HG03135 (cell line): ENCODE data around the gene SRPX2.

Experiments
- ATAC-seq: cut with Tn5 transposase; IDR thresholded peaks from one replicate; pipeline ENCODE4 v1.9.1; 2021; ENCODE audit warnings: mild to moderate bottlenecking, moderate library complexity; ENCODE audit not compliant: unreplicated experiment

SRPX2 gene

DNA sequence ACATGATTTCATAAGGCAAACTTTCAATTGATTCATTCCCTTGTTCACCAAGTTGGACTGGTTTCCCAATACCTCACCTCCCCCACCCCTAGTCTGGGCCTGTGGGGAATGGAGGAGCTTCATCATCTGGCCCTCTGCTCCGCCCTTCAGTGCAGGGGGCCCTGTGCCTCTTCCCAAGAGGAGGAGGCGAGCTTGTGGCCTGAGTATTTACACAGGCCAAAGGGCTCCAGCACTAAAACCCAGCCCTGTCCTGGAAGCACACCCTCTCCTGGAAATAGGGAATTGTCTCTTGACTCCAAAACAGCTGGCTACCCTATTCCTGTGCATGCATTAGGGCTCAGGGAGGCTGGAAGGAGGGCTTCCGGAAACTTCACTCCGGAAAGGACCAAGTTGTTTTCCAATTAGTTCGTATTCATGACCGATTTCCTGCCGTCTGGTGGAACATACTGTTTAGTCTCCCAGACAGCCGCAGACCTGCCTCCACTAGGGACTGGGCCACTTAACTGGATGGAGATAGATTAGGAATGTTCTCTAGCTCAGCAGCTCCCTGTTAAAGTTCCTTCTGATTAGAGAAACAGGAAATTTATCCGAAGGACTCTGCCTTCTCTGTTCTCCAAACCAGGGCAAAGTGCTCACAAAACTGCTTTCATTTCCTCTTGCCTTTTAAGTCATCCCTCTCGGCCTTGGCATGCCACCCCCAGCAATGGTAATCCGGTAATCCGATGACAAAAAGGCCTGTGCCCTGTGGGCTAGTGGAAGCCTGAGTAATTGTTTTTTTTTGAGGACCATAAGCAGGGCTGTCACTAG, 5.8 kb downstream of the SRPX2 start:
- ATAC-seq: no peak

DNA sequence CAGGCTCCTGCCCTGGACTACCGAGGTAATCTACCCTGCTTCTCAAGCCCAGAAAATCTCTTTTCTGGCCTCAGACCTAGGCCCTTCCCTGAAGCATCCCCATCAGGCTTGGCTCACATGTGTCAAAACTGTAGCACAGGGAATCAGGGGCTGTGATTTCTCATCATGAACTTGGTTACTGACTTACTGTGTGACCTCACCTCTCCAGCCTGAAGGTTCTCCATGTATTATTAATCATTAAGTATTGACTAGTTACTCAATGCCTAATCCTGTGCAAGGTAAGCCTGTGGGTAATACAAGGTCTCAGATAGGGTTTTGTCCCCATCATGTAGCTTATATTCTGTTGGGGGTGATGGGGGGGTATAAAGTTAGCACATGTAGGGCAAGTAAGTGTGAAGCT, 6.8 kb downstream of the SRPX2 start:
- ATAC-seq: peak; percentile 55

DNA sequence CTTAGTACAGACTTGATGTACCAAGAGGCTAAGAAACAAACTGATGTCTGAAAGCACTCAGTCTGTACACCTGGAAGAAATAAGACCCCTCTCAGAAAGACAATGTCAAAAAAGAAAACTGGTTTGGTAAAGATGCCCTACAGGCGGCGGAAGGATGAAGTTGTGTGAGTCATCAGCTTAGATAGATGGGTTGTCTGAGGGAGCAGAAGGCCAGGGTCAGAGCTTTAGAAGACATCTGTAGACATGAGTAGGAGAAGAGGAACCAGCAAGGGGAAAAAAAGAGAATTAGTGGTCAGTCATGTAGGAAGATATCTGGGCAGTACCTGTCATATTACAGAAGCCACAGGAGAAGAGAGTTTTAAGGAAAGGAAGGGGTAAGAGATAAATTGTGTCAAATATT, 8.3 kb downstream of the SRPX2 start:
- ATAC-seq: no peak

DNA sequence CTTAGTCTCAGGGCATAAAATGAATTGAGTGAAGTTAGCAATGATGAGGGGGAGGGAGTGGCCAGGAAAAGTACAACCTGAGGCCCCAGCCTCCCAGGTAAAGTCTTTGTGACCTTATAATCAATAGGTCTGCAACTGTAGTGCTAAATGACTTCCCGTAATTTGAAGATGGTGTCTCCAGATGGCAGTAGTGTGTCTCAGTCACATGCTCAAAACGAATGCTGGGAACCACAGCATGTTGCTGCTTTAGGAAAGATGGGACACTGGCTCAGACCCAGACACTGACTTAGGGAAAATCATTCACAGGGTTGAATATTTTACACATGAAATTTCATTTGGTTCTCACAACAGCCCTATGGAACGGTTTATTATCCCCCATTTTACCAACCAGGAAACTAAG, 10.3 kb downstream of the SRPX2 start:
- ATAC-seq: no peak

DNA sequence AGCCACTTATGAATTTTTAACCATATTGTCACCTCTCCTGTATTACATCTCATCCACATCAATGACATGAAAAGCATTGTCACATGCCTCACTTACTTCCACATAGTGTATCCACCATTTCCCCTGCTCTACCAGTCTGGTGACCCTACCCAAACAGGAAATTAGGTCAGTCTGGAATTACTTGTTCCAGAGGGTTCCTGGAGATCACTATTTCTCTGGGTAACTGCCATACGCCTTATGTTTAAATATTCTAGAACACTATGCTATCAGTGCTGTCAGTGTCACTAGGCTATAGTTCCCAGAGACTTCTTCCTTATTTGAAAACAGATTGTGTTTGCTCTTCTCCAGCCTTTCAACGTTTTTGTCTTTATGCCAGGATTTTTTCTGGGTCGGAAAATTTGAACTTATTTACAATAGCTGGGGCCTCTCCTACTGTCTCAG, 15.0 kb downstream of the SRPX2 start:
- no peak for ATAC-seq

DNA sequence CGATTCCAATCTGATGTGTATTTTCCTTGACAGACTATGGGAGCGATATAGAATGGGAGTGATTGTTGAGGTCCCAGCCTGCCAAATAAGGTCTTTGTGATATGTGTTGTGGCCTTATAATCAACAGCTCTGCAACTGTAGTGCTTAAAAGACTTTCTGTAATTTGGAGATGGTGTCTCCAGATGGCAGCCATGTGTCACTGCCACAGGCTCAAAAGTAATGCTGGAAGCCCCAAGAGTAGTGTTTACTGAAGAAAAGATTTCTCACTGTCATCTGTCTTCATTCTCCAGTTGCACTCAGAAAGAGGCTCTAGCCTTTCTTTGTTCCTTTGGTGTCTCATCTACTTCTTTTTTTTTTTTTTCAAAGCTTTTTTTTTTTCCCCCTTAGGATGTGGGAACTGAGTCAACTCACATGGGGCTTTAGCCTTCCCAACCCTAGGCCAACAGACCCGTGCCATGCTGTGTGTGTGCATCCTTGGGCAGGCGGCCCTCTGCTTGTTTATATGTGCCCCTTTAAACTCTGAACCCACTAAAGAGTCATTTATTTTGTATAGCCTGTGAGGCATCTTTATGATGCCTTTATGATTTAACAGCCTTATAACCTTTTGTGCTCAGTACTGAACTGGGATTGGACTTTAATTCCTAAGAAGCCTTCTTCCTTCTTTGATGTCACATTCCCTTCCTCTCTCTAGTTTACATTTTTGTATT, 15.6 kb downstream of the SRPX2 start:
- no peak for ATAC-seq

DNA sequence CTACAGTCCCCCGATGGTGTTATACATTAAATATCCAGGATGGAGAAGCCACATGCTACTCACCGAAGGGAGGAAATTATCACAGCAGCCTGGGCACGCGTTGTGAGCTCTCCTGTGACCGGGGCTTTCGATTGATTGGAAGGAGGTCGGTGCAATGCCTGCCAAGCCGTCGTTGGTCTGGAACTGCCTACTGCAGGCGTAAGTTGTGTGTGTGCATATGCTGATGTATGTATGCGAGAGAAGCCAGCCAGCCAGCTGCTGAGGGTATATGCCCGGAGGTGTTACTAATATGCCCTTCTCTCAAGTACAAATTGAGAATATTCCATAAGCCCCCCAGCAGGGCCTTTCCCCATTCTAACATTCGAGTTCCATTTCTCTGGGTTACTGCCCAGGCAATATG, 18.2 kb downstream of the SRPX2 start:
- ATAC-seq: no peak

DNA sequence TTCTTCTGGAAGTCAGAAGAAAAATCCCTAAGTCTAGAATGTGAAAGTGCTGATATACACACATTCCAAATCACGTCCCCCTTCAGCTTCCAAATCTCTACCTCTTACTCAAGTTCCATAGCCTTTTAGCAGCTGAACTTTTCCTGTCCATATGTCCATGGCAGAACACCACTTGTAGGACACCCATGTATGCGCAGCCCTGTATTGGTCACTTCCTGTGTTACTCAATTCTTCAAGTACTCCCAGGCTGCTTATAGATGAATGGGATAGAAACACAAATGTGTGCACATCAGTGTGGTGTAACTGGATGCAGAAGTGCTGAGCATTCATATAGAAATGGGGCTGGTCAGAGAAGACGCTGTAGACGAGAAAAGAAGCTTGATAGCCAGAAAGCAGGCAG, 18.8 kb downstream of the SRPX2 start:
- no peak for ATAC-seq

DNA sequence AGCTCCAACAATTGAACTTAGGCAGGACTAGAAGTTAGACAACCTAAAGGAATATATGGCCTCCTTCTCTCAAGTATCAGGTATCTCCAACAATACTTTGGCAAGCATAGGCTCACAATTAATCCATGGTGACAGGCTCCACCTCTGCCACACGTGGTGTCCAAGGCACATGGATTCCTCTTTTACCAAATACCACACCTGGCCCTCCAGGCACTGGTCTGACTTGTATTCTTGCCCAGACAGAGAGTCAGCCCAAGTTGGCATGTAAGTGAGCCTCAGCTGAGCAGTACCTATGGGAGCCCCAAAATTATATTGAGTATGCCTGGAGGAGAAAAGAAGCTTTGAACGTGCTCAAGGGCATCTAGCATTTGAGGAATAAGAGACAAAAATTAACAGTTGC, 19.6 kb downstream of the SRPX2 start:
- ATAC-seq: no peak

DNA sequence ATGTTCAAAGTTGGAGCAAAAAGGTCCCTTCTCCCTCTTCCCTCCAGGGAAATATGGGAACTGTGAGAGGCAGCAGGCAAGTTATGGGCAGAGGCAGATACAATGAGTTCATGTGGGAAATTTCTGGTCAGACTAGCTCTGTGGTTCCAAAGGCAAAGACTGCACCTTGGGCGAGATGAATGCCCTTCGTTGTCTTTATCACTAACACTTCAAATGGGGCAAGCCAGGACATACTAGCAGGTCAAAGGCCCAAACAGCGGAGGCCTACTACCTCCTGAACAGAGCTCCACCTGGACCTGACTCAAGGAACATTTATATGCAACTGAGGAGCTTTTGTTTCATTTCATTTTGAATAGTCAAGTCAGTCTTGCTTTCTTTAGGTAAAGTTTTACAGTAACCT, 29.0 kb downstream of the SRPX2 start:
- no peak for ATAC-seq

DNA sequence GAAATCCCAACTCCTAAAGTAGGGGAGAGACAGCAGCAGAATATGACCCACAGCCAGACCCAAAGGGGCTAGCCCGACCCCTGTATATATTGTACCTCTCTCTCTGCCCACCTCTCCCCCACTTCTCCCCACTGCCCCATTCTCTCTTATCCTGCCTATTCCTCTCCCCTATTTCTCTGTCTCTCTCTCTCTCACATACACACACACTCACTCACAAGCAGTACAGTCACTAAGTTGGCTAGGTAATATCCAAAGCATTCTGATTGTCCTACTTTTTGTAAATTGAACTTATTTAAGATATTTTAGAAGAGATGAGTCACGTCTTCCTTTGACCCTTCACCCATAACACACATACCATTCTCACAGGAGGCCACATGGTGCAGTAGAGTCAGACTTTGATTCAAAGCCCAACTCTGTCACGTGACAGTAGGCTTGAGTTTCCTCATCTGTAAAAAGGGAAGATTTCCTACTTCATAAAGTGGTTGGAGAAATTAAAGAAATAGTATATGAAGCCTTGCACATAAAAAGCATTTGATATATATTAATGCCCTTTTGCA, 29.5 kb downstream of the SRPX2 start:
- no peak for ATAC-seq

DNA sequence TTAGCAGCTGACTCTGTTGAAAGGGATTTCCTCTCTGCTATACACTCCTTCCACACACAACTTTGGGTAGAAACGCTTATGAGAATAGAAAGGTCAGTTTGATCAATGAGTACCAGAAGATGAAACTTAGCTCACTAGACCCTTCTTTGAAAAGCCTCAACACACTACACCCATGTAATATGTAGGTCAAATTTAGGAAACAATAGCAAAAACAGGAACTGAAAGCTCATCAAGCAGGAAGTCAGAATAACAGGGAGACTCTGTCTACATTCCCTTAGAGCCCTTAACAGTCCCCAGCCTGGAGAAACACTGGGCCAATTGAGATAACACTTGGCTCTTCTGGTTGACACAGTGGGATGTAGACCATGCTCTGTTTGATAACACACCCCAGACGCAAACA, 30.7 kb downstream of the SRPX2 start:
- ATAC-seq: peak; percentile 57

DNA sequence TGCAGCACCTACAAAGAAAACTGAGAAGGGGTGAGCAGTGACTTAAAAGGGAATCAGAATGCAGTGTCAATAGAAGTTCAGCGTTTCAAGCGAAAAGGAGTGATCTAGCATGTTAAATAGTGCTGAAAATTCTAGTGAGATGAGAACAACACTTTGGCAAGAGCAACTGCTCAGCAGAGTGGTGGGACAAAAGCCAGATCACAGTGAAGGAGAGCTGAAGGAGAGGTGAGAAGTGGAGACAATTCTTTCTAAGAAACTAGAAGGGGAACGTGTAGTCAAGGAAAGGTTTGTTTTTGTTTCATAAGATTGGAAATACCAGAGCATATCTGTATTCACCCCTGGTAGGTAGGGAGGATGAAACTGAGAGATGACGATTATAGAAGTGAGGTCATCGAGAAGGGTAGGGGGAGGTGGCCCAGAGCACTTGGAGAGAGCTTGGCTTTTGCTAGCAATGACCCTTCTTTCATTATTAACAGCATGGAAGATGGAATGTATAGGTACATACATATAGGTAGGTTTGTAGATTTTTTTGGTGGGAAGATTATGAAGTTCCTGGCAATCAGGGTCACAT, 33.7 kb downstream of the SRPX2 start:
- ATAC-seq: no peak

DNA sequence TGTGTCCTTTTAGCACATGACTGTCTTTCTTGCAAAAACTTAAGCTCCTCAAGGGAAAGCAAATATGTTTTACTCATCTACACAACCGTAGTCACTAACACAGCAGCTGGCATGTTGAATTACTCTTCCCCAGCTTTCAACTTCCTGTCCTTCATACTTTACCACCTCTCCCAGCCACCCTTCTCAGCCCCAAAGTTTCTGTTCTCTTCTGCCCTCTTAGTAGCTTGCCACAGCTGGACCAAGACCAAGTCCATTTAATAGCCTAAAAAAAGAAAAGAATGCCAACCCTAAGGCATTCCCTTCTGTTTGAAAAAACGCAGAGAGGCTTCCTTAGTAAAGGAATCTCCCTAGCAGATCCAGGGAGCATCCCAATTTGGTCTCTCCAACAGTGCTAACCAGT, 36.8 kb downstream of the SRPX2 start:
- no peak for ATAC-seq

DNA sequence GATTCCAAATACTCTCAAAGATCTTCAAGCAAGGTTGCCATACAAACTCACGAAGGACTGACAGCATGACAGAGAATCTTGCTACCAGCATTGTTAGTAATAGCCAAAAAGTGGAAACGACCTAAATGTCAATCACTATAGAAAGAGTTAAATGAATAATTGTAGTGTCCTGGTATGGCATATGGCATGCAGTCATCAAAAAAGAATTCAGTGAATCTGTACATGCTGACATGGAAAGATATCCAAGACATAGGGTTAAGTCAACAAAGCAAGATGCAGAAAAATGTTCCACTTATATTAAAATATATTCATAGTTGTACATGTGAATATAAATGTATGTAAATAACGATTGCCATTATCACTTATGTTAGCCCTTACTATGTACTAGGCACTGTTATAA, 37.6 kb downstream of the SRPX2 start:
- no peak for ATAC-seq

DNA sequence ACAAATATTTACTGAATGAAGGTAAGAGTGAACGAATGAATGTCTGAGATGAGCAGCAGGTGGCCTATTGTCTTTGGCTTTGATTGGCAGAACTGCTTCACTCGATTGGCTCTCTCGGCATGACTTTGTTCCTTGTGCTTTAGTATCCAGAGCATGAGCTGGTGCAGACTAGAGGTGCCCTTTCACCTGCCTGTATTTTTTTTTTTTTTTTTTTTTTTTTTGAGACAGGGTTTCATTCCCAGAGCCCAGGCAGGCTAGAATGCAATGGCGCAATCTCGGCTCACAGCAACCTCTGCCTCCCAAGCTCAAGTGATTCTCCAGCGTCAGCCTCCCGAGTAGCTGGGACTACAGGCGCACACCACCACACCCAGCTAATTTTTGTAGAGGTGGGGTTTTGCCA, 38.9 kb downstream of the SRPX2 start:
- ATAC-seq: no peak

DNA sequence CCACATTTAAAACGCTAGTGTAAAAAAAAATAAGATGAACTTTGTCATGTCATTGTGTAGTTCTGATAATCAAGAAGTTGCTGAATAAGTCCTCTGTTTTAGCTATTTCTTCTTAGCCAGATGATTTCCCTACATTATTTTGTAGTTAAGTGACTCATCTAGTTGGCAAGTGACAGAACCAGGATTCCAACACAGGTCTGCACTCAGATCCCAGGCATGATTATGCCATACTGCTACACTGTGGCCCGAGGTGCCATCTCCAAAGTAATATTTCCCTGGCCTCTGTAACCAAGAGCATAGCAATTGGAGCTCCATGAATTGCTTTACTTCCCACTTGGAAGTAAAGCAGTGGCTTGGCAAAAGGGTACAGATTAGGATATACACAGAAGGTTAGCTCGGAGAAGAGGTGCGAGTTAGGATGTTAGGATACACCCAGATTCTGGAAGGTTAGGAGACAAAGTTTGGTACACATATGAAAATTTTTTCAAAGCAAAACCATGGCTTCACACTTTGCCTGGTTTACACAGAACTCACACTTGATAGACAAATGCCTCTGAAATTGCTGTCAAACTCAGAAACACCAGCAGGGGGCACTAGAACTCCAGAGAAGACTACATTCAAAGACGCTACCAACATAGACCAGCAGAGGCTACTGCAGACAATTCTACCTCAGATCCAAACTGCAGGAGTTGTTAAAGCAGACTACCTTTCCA, 41.4 kb downstream of the SRPX2 start:
- ATAC-seq: peak; percentile 84

DNA sequence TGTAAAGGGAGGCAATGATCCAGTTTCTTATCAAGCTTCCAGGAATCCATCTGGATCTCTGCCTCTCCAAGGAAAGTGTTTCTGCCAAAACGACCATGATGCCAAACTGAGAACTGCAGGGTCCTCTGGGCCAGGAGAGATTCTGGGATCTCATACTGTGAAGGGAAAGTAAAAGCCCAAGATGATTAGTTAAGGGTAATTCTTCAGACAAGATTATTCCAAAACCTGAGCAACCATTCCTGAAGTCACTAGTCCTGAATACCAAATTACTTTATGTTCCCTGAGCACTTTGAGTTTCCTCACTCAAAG, 42.0 kb downstream of the SRPX2 start:
- ATAC-seq: no peak

DNA sequence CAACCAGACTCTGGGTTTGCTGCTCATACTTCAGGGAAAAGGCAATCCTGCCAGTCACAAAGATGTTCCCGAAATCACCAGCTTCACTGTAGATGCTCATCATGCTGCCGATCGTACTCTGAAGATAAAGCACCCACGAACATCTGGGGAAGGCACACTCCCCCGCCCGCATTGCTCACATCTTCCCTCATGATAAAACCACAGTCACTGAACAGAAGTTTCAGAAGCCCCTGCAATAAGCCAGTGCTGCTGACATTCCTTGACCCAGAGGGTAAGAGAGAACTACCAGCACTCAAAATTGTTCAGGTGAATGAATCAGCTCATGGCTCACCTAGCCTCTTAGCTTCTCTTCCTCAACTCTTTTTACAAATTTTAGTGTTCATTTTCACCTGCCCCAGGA, 43.1 kb downstream of the SRPX2 start:
- ATAC-seq: no peak

DNA sequence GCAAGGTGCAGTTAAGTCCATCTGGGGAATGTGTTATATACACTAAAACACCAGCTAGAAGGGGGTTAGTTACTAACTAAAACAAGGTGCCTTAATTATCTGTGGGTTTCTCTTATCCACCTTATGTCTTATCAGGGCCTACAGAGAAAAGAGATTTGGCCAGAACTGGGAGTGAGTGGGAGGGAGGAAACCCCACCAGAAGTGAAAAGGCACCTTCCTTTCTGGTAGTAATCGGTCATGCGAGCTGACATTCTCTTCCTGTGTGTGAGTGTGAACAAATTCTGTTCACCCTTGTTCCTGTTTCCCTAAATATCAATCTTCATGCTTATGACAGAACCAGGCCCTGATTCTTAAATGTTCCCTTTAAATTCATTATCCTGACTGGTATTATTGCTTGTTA, 43.5 kb downstream of the SRPX2 start:
- no peak for ATAC-seq

DNA sequence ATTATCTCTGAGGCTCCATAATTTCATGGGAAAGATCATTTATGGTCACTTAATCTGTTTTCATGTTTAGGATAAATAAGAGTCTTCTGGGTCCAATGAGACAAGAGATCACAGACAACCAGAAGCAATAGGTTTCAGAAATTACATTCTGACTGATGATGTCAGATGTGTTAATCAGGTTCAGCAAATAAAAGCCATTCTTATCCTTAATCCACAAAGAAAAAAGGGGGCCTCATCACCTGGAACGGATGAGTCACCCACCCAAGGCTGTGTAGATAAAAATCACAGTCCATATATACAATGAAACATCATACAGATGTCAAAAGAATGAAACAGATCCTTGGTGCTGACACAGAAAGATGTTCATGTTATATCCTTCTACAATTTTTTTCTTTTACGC, 51.3 kb downstream of the SRPX2 start:
- ATAC-seq: no peak
